GM18498 (cell line): ENCODE data around the gene NEDD9.

Experiments
- ATAC-seq: cut with Tn5 transposase; IDR thresholded peaks from one replicate; pipeline ENCODE4 v1.9.1; 2021; ENCODE audit warnings: mild to moderate bottlenecking, moderate library complexity; ENCODE audit not compliant: unreplicated experiment

Gene NEDD9

DNA sequence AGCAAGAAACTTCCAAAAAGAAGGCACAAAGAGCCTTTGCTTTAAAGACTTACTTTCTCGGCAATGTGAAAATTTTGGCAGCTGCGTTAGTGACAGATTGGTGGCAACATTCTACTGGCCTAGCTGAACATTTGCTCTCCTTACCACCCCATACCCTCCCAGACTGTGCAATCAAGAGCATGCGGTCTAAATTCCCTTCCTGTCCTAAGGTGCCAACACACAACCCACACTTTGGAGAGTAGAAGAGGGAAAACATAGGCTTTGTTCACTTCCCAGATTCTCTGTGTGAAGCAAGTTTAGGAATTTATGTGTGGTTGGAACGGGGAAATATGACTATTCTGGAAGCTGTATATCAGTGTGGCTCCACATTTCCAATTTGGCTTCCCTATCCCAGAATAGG is 29.8 kb upstream of the NEDD9 start:
- no peak for ATAC-seq

DNA sequence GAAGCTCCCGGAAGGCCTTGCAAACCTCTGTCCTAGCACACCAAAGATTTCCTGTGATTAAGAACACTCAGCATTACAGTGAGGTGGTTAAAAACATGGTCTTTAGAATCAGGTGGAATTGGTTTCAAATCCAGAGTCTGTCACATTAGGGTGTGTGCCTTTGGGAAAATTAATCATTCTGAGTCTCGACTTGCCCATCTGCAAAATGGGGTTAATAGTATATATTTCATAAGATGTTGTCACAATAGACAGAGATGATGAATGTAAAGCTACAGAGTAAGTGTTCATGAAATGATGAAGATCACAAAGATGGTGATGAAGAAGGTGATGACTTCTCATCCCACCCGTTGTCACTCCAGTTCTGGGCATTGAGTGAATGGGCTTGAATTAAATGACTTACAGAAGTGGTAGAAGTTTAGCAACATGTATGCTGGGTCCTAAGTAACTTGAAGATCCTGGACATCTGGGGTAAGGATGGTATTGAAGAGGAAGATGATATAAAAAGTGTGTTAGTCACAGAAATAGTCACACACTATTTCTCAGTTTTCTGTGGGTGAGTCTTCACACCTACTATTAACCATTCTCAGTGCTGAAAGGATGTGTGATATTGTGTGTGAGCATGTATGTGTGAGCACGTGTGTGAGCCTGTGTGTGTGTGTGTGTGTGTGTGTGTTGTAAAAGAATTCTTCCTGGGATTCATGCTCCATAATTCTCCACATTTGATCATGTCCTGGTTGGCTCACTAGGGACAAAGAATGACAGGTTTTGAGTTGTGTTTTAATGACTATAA is 28.0 kb upstream of the NEDD9 start:
- no peak for ATAC-seq

DNA sequence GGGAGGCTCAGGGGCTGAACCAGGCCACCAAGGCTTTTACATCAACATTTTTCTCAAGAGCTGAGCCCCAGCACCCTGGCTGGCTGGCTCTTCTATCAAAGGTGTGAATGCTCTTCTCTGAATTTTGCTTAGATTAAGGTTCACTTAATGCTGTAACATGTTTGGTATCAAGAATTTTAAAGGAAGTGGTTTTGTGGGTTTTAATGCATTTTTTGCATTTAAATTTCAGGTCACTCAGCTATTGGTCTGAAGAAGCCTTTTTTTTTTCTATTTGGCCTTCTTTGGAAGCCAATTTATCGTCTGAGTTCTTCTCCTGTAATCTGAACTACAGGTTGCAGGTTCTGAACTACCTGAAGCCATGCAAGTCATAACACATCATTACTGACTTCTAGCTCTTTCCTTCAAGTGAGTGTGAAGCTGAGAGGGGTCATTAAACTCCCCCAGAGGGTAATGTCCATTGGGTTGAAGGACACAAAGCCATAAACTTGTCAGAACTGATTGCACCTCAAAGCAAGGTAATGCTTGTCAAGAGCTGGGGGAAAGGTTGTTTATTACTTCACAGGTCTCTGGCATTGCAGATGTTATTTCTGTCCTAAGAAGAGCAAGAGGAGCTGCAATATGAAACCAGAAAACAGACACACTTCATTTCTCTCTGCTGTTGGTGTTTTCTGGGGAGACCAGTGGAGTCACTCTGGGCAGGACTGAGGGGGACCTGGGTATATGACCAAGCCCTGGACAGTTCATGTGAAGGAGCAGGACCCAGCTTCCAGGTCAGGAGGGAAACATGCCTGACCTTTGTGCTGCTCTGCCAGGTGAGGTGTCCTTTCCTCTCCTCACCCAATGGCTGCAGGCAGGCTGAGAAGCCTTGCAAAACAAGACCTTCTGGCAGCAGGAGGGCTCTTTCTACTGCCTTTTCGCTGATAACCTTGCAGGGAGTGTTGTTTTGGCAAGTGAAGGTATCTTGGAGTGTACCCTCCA is 26.1 kb upstream of the NEDD9 start:
- ATAC-seq = peak; percentile 77

DNA sequence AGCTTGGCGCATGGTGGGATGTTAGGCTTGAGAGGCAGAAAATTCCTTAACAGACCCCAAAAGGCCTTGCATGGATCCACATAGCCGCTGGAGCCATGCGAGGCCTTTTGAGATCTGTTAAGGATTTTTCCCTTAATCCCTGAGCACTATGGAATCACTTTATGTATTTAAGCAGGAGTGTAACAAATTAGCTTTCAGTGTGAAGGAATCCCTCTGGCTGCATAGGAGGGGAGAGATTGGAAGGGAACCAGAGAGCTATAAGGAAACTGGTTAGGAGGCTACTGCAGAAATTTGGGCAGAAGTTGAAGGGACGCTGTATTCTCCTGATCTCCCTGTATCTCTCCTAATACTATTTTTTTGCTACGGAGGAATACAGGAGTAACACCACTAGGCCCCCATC is 23.1 kb upstream of the NEDD9 start:
- no peak for ATAC-seq

DNA sequence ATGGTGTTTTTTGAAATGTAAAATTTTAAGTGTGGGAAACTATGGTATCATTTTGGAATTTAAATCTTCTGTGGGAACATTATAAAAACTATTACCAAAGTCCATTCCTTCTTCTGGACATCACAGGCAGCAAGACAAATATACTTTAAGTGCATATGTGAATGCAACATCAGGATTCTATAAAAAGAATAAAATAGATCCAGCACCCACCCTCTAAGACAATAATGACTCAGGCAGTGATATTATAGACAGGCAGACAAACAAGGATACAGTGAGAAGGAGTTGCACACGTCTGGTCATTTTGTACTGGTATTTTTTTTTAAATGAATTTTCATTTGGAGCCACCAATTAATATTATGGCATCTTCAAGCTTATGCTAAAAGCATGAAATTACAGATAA is 21.1 kb upstream of the NEDD9 start:
- ATAC-seq = no peak

DNA sequence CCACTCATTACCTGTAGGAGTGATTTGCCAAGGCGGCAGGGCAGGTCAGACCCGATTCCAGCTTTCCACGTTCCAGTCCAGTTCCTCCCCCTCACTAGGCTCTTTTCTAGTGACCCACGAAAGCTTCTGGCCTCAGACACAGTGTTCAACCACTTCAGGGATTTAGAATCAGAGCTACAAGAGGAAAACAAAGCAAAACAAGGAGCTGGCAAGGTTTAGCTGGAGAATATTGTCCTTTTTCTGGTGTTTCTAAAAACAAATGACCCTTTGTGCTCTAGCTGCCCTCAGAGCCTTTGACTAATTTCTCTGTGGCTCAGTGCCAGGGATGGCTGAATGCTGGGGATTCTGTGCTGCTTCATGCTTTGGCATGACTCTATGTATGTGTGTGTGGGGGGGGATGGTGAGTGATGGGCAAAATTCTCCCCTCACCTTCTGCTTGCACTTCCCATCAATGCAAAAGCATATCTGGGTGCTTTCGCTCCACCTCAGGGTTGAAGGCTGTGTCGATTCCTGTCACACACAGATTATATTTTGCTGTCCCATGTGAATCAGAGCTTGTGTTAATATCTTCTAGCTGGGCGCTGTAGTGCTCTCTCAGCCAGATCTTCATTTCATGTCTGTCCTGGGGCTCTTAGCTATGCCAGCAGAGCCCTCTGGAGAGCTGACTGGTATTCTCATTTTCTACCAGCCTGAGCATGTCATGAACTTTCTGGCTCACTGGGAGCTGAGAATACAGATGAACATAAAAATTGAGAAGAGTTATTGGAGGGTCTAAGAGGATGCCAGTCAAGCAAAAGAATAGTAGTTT is 19.3 kb upstream of the NEDD9 start:
- no peak for ATAC-seq

DNA sequence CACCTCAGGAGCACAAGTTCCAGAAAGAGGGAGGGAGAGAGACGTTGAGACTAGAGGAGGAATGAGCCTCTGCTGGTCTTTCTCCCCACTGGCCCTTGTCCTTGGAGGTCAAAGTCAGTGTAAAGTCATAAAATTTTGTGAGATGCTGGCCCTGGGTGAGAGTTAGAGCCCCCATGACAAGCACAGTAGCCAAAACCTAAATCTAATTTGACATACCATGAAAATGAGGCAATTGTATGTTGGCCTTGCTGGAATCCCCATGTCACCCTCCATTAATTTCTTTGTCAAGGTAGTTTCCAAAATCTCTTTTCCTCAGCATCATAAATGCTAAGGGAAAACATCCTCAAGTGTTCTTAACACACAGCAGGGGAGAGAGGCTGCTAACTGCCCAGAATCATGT is 17.6 kb upstream of the NEDD9 start:
- ATAC-seq = no peak

DNA sequence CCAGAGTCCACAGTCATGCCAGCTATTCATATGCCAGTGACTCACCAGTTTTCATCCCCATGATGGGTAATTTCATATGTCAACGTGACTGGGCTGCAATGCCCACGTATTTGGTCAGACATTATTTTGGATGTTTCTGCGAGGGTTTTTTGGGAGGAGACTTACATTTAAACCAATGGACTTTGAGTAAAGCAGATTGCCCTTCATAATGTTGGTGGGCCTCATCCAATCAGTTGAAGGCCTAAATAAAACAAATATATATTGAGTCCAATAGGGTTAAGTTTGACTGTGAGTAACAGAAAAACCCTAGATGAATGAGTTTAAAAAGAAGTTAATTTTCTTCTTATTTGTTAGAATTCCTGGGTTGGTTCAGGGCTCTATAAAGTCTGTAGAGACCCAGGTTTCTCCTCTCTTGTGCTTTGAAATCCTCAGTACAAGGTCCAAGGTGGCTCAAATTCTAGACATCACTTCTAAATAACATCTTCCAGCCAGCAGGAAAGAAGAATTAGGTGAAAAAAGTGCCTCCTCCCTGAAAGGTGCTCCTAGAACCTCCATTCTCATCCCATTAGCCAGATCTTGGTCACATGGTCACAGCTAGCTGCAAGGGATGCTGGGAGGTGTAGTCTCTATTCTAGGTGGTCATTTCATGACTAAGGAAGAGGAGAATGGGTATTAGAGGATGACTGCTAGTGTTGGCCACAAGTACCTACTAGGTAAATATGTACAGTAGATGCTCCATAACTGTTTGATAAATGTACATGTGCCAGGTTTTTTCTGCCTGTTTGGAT is 16.7 kb upstream of the NEDD9 start:
- no peak for ATAC-seq

DNA sequence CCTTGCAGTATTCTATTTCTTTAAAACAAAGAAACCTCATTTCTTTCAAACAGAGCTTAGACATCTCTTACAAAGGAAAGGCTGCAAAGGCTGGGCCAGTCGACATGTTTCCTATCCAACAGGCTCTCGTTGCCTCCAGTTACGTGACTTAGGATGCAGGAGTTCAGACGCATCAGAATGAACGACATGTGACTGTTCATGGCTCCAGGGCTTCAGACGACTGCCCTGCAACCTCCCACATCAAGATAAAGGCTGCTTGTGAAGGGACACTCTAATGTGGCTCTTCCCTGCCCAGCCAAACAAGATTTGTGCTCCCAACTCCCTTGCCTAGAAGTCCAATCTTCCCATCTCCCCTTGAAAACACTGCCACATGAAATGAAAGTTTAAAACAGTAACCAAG is 14.3 kb upstream of the NEDD9 start:
- no peak for ATAC-seq

DNA sequence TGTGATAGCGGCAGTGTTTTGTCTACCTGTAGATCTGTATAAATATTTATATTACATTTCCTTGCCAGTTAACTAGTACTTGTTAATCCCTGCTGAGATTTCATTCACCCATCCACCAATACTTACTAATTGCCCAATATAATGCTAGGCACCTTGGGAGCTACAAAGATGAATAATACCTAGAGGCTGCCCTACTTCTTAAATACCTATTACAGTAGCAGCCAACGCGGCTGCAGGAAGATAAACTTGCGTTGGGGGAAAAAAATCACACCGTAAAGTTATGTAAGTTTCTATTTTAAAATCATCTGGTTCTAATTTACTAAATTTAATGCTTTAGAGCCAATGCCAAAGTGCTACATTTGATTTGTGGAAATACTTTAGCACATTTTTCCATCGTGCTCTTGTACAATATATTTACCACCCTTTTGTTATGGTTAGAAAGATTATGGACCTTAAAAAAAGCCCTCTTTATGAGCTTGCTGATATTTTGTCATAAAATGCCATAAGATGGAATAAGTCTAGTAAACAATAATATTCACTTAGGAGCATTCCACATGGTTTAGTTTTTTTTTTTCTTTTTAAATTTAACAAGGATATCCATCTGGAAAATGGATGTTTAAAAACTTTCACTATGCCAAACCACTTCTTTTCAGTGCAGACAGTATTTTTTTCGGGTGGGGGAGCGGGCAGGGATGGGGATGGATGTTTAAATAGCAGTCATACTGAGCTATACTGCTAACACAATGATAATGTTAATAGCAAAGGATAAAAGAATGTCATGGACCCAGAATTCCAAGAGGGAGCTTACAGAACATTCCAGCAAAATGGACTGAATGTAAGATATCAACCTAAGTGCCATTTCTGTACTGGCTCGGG is 13.2 kb upstream of the NEDD9 start:
- no peak for ATAC-seq

DNA sequence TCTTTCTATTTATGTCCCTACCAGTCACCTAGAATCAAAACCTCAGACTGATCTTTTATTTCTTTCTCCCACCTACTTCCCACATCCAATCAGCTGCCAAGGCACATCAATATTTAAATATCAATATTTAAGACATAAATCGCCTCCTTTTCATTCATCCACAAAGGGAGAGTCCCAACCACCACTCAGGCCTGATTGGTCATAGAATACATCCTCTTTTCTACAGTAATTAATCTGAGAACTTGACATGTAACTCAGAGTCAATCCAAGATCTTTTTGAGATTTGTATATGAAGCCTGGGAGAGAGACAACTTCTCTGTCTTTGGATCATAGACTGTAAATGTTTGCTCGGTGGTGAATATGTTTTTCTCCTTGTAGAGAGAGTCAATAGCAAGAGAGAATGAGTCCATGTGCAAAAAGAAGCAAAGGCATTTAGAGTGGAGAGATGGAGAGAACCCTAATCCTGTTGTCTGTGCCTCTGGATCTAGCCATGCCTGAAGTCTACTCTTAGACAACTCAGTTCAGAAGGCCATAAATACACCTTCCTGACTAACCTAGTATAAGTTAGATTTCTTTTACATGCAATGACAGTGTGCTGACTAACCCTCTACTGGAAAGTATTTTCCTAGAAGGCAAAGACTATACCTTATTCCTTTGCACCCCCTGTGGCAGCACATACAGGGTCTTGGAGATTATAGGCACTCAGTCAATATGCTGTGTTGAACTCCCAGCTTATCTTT is 12.1 kb upstream of the NEDD9 start:
- ATAC-seq = no peak

DNA sequence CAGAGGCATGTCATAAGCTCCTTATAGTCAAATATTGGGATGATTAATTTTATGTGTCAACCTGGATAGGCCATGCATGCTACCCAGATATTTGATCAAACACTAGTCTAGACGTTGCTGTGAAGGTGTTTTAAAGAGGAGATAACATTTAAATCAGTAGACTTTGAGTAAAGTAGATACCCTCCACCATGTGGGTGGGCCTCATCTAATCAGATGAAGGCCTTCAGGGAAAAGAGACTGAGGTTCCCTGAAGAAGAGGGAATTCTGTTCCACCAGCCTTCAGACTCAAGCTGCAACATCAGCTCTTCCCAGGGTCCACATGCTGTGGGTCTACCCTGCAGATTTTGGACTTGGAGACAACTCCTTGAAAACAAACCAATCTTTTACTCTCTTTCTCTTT is 11.4 kb upstream of the NEDD9 start:
- ATAC-seq = no peak

DNA sequence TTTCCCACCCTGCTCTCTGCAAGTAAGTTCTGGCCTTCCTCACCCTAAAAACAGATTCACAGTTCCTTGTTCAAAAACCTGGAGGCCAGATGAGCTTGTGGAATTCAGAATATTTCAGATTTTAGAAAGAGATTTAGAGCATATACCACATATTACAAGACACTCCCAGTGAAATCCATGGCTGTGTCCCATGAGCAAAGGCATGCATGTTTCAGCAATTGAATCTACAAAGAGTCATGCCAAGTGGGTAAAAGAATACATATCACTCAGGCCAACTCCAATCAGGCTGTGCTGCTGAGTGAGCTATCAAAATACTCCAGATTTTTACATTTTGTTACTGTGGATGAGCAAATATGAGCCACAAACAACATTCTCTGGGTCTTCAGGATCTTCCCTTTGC is 10.2 kb upstream of the NEDD9 start:
- no peak for ATAC-seq

DNA sequence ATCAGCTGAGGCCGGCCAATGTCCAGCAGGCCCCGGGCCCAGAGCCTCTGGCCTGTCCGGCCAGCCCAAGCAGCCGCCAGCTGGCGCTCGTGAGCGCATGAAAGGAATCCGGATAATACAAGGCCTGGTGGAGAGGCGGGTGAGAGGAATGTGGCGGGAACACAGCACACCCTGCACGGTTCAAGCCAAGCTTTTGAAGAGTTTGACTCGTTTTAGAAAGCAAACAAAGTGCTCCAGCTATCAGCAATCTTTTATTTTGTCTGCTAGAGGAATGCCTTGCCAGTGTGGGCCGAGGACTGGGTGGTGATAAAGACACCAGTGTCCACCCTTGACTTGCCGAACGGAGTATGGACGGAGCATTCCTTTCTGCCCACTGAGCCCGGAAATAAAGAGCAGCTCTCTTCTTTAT is 9.3 kb upstream of the NEDD9 start:
- ATAC-seq = no peak

DNA sequence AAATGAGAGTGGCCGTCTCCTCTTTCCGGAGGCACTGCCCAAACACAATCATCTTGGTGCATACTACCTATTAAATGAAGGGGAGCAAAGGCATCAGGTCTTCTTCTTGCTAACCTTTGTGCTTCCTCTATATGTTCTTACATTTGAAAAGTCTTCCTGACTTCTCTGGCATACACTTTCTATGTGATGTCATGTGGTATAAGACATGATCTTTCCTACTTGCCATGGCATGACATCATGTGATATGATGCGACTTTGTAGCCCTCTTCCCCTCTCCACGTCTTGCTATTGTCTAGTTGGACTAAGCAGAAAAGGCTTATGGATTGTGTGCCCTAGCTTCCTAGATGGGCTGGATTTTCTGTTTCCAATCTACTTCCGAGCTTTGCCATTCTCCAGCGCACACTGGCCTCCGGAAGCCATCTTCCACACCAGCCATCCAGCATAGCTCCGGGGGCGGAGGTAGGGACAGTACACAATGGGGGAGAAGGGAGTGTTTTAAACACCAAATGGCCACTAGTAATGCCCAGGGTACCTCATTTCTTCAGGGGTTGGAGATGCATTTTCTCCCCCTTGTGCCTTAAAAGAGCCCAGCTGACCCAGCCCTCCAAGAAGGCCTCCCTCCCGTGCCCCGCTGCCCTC is 8.8 kb upstream of the NEDD9 start:
- no peak for ATAC-seq

DNA sequence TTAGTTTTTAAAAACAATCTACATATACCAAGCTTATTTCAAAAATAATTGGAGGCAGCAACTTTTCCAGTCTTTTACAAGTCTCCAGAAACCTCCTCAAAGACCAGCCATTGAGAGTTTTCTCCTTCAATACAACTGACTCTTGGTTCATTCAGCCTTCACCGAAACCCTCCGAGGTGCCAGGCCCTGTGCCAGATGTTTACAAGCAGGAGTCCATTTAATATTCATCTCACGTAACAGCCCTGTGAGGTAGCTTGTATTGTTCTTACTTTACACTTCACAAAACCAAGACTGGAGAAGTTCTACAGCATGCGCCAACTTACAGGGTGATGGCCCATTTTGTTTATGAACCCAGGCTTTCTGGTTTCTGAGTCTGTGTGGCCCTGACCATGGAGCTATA is 5.5 kb upstream of the NEDD9 start:
- no peak for ATAC-seq

DNA sequence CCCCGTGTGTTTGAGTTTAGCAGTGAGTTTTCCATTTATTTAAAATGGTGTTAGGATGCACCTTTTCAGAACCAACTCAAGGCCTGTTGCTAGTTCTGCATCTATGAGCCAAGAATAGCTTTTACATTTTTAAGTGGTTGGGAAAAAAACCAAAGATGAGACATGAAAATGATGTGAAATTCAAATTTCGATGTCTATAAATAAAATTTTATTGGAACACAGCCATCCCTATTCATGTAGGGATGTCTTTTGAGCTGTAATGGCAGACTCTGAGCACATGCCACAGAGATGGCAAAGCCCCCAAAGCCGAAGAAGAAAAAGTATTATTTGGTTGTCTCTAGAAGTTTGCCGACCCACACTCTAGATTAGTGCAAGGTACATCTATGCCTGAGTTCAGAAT is 5.0 kb upstream of the NEDD9 start:
- ATAC-seq = no peak

DNA sequence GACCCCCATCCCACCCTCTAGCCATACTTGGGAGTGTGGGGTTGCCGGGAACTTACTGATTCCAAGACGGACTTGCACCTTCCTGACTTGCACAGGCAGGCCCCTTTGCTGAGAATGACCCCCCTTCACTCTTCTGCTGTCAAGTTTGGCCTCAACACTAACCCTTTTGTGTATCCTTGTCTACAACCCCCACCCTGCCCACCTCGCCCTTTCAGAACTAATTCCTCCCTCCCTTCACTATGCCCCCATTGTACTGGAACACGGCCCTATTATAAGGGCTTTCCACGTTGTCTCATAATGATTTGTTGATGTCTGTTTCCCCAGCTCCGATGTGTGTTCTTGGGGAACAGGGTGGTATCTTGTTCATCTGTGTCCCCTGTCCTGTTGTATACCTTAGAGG is 4.4 kb upstream of the NEDD9 start:
- ATAC-seq = no peak
